ENCODE results near the gene ICAM5.
"Not testable (repeated sequence)": the region's sequence is repeated elsewhere in the genome, so short reads cannot be mapped to it uniquely, and the experiment has no call there.

Gene ICAM5

GRCh38 chr19:10270616-10271394 is 18.9 kb upstream of the ICAM5 start, which contains the start of gene ICAM1:
Gene ICAM1 (plus strand): TSS chr19:10271120. CDS start chr19:10271160, 40 bp downstream.
- peak in 3 of 4 experiments; percentile 37 to 58 (median 49) for DNase-seq

- DNase-seq: no peak
Measured at GRCh38 chr19:10271543-10272086, 18.1 kb upstream of the ICAM5 start.

GRCh38 chr19:10274589-10274988 is 15.2 kb upstream of the ICAM5 start:
- no peak for DNase-seq

- no peak for DNase-seq
Measured at GRCh38 chr19:10277795-10278589, 11.8 kb upstream of the ICAM5 start.

- DNase-seq: no peak
Measured at GRCh38 chr19:10278935-10279334, 10.8 kb upstream of the ICAM5 start.

- DNase-seq: no peak
Measured at GRCh38 chr19:10279737-10280442, 9.9 kb upstream of the ICAM5 start.

GRCh38 chr19:10282043-10282442 is 7.7 kb upstream of the ICAM5 start:
- not testable (repeated sequence) for DNase-seq

- no peak for DNase-seq
Measured at GRCh38 chr19:10283301-10284064, 6.3 kb upstream of the ICAM5 start.

GRCh38 chr19:10284065-10284959 is 5.4 kb upstream of the ICAM5 start:
- DNase-seq: no peak

GRCh38 chr19:10284960-10285278 is 4.8 kb upstream of the ICAM5 start:
- DNase-seq: no peak

GRCh38 chr19:10285393-10285792 is 4.4 kb upstream of the ICAM5 start:
- DNase-seq: no peak

GRCh38 chr19:10286803-10287737 is 2.7 kb upstream of the ICAM5 start, which contains the start of gene ICAM4:
Gene ICAM4 (plus strand): TSS chr19:10286955. CDS start chr19:10287013, 58 bp downstream.
- DNase-seq: peak in 1 of 4 experiments; percentile 18

GRCh38 chr19:10288662-10289166 is 1.0 kb upstream of the ICAM5 start:
- DNase-seq: no peak

- peak in 3 of 4 experiments; percentile 30 to 51 (median 32) for DNase-seq
Measured at GRCh38 chr19:10289167-10289835, 451 bp upstream of the ICAM5 start.

- no peak for DNase-seq
Measured at GRCh38 chr19:10290357-10290875, 664 bp downstream of the ICAM5 start.

- DNase-seq: peak in 2 of 4 experiments; percentile 12 to 28
Measured at GRCh38 chr19:10290876-10291553, 1.3 kb downstream of the ICAM5 start.

GRCh38 chr19:10291554-10292205 is 1.9 kb downstream of the ICAM5 start:
- no peak for DNase-seq

Measured in activated naive CD4-positive, alpha-beta T cell (primary cell).